BJ (cell line): ENCODE measurements around the gene TBCA. TPM values are rescaled to one million over a fixed set of nuclear protein-coding genes. Genes with fewer than 3 reads are reported as not detected.
A peak's percentile ranks its signal among the peaks of the same experiment; 100 is the strongest.

ENCODE experiments used
- CTCF ChIA-PET: fragments of 350-600 bp; formaldehyde crosslinking; extraction: SDS; loops from one replicate; lab custom pipeline; 2021; ENCODE audit warnings: antibody characterized with exemption, inconsistent platforms; lab: Yijun Ruan, JAX
- POLR2A ChIA-PET: fragments of 300-600 bp; sonication (Branson Sonifier 250); formaldehyde crosslinking; extraction: SDS; loops from one replicate; lab custom pipeline; 2021; ENCODE audit warnings: antibody characterized with exemption; lab: Charles Lee
- DNase-seq: peaks from one replicate; pipeline ENCODE4 v3.0.0-alpha.2; 2011; ENCODE audit warnings: low read depth
- H3K27me3 ChIP-seq: 2 replicates; pipeline ENCODE4 v1.6.0; 2011; ENCODE audit warnings: low read length; ENCODE audit not compliant: control insufficient read depth, insufficient read depth
- H3K36me3 ChIP-seq: 2 replicates; pipeline ENCODE4 v1.5.1; 2011; ENCODE audit warnings: low read length; ENCODE audit not compliant: control insufficient read depth, insufficient read depth
- H3K4me3 ChIP-seq: 2 replicates; pipeline ENCODE4 v1.5.1; 2011; ENCODE audit warnings: low read depth, mild to moderate bottlenecking, control low read depth, low read length
- polyA plus RNA-seq: library from polyadenylated mRNA; depleted of rRNA; stranded (reverse); fragments of >200 nt; gene quantifications from 2 replicates; pipeline ENCODE4 v1.2.3, GENCODE V29; 2011
- TF ChIP-seq, protein P1 (sequence below): IDR thresholded peaks from 2 replicates; pipeline ENCODE4 v1.5.1; 2011; ENCODE audit warnings: low read depth, mild to moderate bottlenecking, control low read depth, inconsistent platforms, low read length, moderate library complexity; ENCODE audit not compliant: insufficient read depth

Gene TBCA
- polyA plus RNA-seq, 1 experiment = 41.7 TPM

DNA sequence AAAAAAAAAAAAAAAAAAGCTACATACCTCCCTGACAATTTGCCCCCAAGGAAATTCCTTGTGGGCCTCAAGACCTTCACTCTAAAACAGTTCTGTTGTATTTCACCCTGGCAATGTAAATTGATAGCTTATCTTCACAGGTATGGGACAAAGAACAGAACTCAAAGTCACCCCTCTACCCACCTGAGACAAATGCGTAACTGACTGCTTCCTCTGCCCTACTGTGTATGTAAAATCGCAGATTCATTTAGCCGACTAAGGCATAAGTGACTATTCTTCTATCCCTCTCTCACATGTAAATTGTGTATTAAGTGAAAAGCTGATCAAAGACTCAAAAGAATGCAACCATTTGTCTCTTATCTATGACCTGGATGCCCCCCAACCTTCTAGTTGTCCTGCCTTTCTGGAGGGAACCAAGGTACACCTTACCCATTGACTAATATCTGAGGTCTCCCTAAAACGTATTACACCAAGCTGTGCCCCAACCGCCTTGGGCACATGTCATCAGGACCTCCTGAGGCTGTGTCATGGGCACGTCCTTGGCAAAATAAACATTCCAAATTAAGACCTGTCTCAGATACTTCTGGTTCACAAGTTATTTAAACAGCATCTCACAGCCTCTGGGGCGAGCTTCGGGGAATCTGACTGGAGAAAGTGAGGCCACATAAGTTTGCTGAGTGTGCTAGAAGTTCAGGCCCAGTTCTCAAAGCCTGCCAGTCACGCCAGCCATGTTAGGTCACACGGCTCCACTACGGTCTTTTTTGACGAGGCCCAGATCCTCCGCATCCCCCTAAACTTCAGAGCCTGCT is 954 bp downstream of the TBCA start:
- peak overlapping the region; percentile 64 for H3K4me3 ChIP-seq
- TF ChIP-seq, protein P1, sequence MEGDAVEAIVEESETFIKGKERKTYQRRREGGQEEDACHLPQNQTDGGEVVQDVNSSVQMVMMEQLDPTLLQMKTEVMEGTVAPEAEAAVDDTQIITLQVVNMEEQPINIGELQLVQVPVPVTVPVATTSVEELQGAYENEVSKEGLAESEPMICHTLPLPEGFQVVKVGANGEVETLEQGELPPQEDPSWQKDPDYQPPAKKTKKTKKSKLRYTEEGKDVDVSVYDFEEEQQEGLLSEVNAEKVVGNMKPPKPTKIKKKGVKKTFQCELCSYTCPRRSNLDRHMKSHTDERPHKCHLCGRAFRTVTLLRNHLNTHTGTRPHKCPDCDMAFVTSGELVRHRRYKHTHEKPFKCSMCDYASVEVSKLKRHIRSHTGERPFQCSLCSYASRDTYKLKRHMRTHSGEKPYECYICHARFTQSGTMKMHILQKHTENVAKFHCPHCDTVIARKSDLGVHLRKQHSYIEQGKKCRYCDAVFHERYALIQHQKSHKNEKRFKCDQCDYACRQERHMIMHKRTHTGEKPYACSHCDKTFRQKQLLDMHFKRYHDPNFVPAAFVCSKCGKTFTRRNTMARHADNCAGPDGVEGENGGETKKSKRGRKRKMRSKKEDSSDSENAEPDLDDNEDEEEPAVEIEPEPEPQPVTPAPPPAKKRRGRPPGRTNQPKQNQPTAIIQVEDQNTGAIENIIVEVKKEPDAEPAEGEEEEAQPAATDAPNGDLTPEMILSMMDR = no peak
- peaks cover 2% of the 10 kb centered on the region; the same call in 1 of the 2 replicates for H3K36me3 ChIP-seq
- ChIA-PET POLR2A (interaction anchor here (0.6 kb wide), 1 partner anchor 210 kb away, joined by 3 read pairs; no protein-coding TSS in a partner anchor), CTCF (interaction anchor here (0.6 kb wide), 2 partner anchors 772 to 1666 kb away, joined by 3 read pairs; no protein-coding TSS in a partner anchor)
- no peaks in the 10 kb centered on the region for H3K27me3 ChIP-seq
- no peak for DNase-seq

- no peak for DNase-seq
- peaks cover 2% of the 10 kb centered on the region; the same call in 1 of the 2 replicates for H3K36me3 ChIP-seq
- no peak overlapping the region for H3K4me3 ChIP-seq
- H3K27me3 ChIP-seq = no peaks in the 10 kb centered on the region
- ChIA-PET CTCF (no interaction called here), POLR2A (no interaction called here)
- TF ChIP-seq, protein P1 = no peak
Measured at GRCh38 chr5:77773734-77774280, 2.3 kb downstream of the TBCA start.

GRCh38 chr5:77772729-77773128 is 3.4 kb downstream of the TBCA start:
- POLR2A ChIA-PET = no interaction called here

DNA sequence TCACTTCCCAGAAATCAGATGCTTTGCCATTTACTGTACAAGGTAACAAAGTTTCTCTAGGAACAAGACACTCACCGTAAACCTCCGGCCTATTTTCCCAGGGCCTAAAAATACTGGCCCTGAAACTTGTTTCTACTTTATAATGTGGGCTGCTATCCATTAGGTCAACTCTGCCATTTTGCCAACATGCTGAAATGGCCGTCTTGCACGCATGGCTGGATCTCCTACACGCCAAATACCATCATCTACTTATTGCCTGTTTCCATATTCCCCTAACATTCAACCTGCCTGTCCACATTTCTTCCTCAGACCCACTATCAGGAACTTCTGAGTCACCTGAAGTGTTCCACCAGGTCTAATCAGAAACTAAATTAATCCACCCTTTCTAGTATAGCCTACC is 4.7 kb downstream of the TBCA start:
- no peak for DNase-seq
- ChIA-PET POLR2A (no interaction called here), CTCF (no interaction called here)
- H3K36me3 ChIP-seq = peaks cover 2% of the 10 kb centered on the region; the same call in 1 of the 2 replicates
- no peak overlapping the region for H3K4me3 ChIP-seq
- H3K27me3 ChIP-seq = no peaks in the 10 kb centered on the region
- TF ChIP-seq, protein P1 = no peak

More at GRCh38 chr5:77772729-77773128, 3.4 kb downstream of the TBCA start:
- TF ChIP-seq, protein P1 = no peak
- Histone ChIP-seq H3K4me3 (no peak overlapping the region), H3K36me3 (peaks cover 2% of the 10 kb centered on the region; the same call in 1 of the 2 replicates), H3K27me3 (no peaks in the 10 kb centered on the region)
- DNase-seq = no peak
- CTCF ChIA-PET = no interaction called here

DNA sequence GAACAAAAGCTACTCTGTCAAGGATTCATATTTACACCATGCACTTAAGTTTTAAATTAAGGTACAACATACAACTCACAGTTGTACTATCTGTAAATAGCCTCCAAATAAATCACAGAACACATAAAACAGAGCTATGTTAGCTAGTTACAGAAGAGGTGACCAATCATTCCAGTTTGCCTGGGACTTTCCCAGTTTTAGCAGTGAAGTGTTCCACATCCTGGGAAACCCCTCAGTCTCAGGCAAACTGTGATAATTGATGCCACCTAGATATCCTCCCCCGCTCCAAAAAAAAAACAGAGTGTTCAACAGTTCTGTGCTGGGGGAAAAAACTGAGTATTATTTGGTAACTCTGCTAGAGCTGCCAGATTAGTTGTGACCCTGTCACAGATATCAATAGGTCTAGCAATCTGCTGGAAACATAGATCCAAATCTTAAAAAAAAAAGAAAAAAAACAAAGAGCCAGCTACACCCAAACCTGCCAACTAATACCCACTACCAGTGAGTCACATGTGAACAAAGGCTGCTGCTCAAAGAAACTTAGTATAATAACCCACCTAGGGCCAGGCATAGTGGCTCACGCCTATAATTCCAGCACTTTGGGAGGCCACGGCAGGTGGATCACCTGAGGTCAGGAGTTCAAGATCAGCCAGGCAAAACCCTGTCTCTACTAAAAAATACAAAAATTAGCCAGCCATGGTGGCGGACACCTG is 5.7 kb downstream of the TBCA start:
- no peak for DNase-seq
- H3K36me3 ChIP-seq = peaks cover 2% of the 10 kb centered on the region; the same call in 1 of the 2 replicates
- CTCF ChIA-PET = interaction anchor here (0.6 to 0.7 kb wide), 3 partner anchors 17 to 929 kb away, joined by 3 to 6 read pairs (median 3); no protein-coding TSS in a partner anchor
- POLR2A ChIA-PET = interaction anchor here (0.7 kb wide), 1 partner anchor 412 kb away, joined by 7 read pairs; no protein-coding TSS in a partner anchor
- no peak overlapping the region for H3K4me3 ChIP-seq
- no peaks in the 10 kb centered on the region for H3K27me3 ChIP-seq
- TF ChIP-seq, protein P1 = no peak
